Measurements from ENCODE around the gene PRDM16. TPM values are rescaled to one million over a fixed set of nuclear protein-coding genes. Genes with fewer than 3 reads are reported as not detected.

The PRDM16 gene
- total and polyA plus RNA-seq, 2 donors (not counting 1 experiment from before 2014, with no cell fraction given), result 0.03 to 0.12 TPM

DNA sequence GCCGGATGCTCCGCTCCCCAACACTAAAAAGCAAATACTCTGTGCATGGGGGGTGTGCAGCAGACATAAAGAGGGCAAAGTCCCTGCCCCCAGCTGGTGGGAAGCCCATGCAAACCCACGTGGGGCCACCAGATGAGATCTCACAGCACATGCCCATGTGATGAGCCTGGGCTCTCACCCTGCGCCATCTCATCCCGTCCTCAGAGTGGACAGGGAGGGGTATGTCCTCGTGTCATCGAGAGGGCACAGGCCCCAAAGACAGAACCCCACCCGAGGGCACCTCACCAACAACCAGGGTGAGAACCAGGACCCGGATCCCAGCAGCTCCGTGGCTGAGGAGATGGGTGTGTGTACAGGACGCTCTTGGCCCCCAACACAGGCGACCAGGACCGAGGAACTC is 360.3 kb downstream of the PRDM16 start:
- ATAC-seq (ENCODE audit: low read depth) (no peak), DNase-seq (no peak)
- intact Hi-C loops (cut with micrococcal nuclease), result loop anchor here (10.0 kb wide), 1 partner anchor 1235 kb away; the partner anchor contains the start of gene FAAP20

GRCh38 chr1:3429766-3430165 is 360.8 kb downstream of the PRDM16 start:
- Mint-ChIP-seq H3K27ac (no peak overlapping the region), H3K27me3 (no peaks in the 10 kb centered on the region), H3K4me1 (no peaks in the 10 kb centered on the region), H3K4me3 (no peak overlapping the region), H3K9me3 (ENCODE audit: insufficient read depth) (no peaks in the 10 kb centered on the region)
- ChIA-PET POLR2A (no interaction called here), CTCF (no interaction called here)
- WGBS (ENCODE audit: insufficient coverage), result 89% methylated on average over 16 of the region's 16 CpGs
- Histone ChIP-seq H3K27me3 (replicated peaks in 1 of 4; ENCODE audit: control extremely low read depth in 1 of 4, control insufficient read depth in 3 of 4, insufficient read depth in 4 of 4, low read length in 3 of 4) (no peaks in the 10 kb centered on the region), H2AFZ (ENCODE audit: insufficient read depth, low read depth, low read length, poor library complexity, severe bottlenecking) (no peak overlapping the region), H4K20me1 (ENCODE audit: control insufficient read depth, insufficient read depth, low read length, poor library complexity, severe bottlenecking) (no peaks in the 10 kb centered on the region), H3K4me3 (ENCODE audit: control extremely low read depth in 1 of 5, extremely low read depth in 1 of 5, insufficient read depth in 1 of 5, low read depth in 2 of 5, low read length in 4 of 5) (no peak overlapping the region), H3K4me2 (replicated peaks; ENCODE audit: low read depth, low read length, poor library complexity, severe bottlenecking) (no peak overlapping the region), H3K79me2 (ENCODE audit: control insufficient read depth, insufficient read depth, low read length) (no peaks in the 10 kb centered on the region), H3K36me3 (replicated peaks in 1 of 2; ENCODE audit: control extremely low read depth in 1 of 2, control insufficient read depth in 1 of 2, extremely low read depth in 1 of 2, insufficient read depth in 2 of 2, low read length in 1 of 2) (no peaks in the 10 kb centered on the region), H3K9ac (ENCODE audit: low read length) (no peak overlapping the region), H3K4me1 (ENCODE audit: control insufficient read depth in 2 of 2, insufficient read depth in 2 of 2, low read length in 2 of 2) (peaks cover 0 to 1% of the 10 kb centered on the region in 2 donors), H3K9me3 (ENCODE audit: control extremely low read depth in 1 of 3, control insufficient read depth in 2 of 3, insufficient read depth in 1 of 3, low read length in 2 of 3) (no peaks in the 10 kb centered on the region), H3K27ac (ENCODE audit: low read length in 2 of 2) (no peak overlapping the region)
- DNase-seq (no peak), ATAC-seq (ENCODE audit: low read depth) (no peak)
- TF ChIP-seq EZH2 (IDR thresholded peaks at IDR 0.05; ENCODE audit: borderline replicate concordance, insufficient read depth, low read depth, low read length, poor library complexity, severe bottlenecking) (no peak), CTCF (IDR thresholded peaks at IDR 0.05) (no peak)
- intact Hi-C loops (cut with micrococcal nuclease), result loop anchor here (10.0 kb wide), 1 partner anchor 1235 kb away; the partner anchor contains the start of gene FAAP20

More for the DNA sequence above, 360.3 kb downstream of the PRDM16 start:
- ChIA-PET POLR2A (no interaction called here), CTCF (no interaction called here)
- Mint-ChIP-seq H3K9me3 (ENCODE audit: insufficient read depth) (no peaks in the 10 kb centered on the region), H3K27me3 (no peaks in the 10 kb centered on the region), H3K4me1 (no peaks in the 10 kb centered on the region), H3K27ac (no peak overlapping the region), H3K4me3 (no peak overlapping the region)
- no peaks in the 10 kb centered on the region for H4K20me1 ChIP-seq (ENCODE audit: control insufficient read depth, insufficient read depth, low read length, poor library complexity, severe bottlenecking)
- no peaks in the 10 kb centered on the region for H3K36me3 ChIP-seq (replicated peaks in 1 of 2; ENCODE audit: control extremely low read depth in 1 of 2, control insufficient read depth in 1 of 2, extremely low read depth in 1 of 2, insufficient read depth in 2 of 2, low read length in 1 of 2)
- H3K79me2 ChIP-seq (ENCODE audit: control insufficient read depth, insufficient read depth, low read length), result no peaks in the 10 kb centered on the region
- no peak overlapping the region for H3K27ac ChIP-seq (ENCODE audit: low read length in 2 of 2)
- H3K4me3 ChIP-seq (ENCODE audit: control extremely low read depth in 1 of 5, extremely low read depth in 1 of 5, insufficient read depth in 1 of 5, low read depth in 2 of 5, low read length in 4 of 5), result no peak overlapping the region
- no peaks in the 10 kb centered on the region for H3K9me3 ChIP-seq (ENCODE audit: control extremely low read depth in 1 of 3, control insufficient read depth in 2 of 3, insufficient read depth in 1 of 3, low read length in 2 of 3)
- H3K4me1 ChIP-seq (ENCODE audit: control insufficient read depth in 2 of 2, insufficient read depth in 2 of 2, low read length in 2 of 2), result peaks cover 0 to 6% of the 10 kb centered on the region in 2 donors
- WGBS (ENCODE audit: insufficient coverage), result 91% methylated on average over 12 of the region's 13 CpGs
- no peak overlapping the region for H3K9ac ChIP-seq (ENCODE audit: low read length)
- no peak overlapping the region for H3K4me2 ChIP-seq (replicated peaks; ENCODE audit: low read depth, low read length, poor library complexity, severe bottlenecking)
- H3K27me3 ChIP-seq (replicated peaks in 1 of 4; ENCODE audit: control extremely low read depth in 1 of 4, control insufficient read depth in 3 of 4, insufficient read depth in 4 of 4, low read length in 3 of 4), result no peaks in the 10 kb centered on the region
- TF ChIP-seq CTCF (IDR thresholded peaks at IDR 0.05) (no peak), EZH2 (IDR thresholded peaks at IDR 0.05; ENCODE audit: borderline replicate concordance, insufficient read depth, low read depth, low read length, poor library complexity, severe bottlenecking) (no peak)
- H2AFZ ChIP-seq (ENCODE audit: insufficient read depth, low read depth, low read length, poor library complexity, severe bottlenecking), result no peak overlapping the region
